Panc1 (cell line): Measurements from ENCODE around the gene NDEL1. TPM values are rescaled to one million over a fixed set of nuclear protein-coding genes. Genes with fewer than 3 reads are reported as not detected.

Experiments
- ATAC-seq: fragments of 200-7000 bp; cut with Tn5 transposase; 2 replicates; pipeline ENCODE4 v1.9.1; 2020; ENCODE audit warnings: mild to moderate bottlenecking, moderate library complexity
- BruUV-seq: library from RNA; stranded (reverse); fragments of 400-500 nt; replicated peaks from 2 replicates; lab custom pipeline; 2021; lab: Mats Ljungman, UMichigan
- CTCF ChIA-PET: fragments of 300-600 bp; sonication (Branson Sonifier 250); formaldehyde crosslinking; loops from one replicate; lab custom pipeline; 2022; ENCODE audit warnings: antibody characterized with exemption; lab: Charles Lee
- POLR2A ChIA-PET: fragments of 300-600 bp; sonication (Branson Sonifier 250); formaldehyde crosslinking; loops from one replicate; lab custom pipeline; 2022; ENCODE audit warnings: antibody characterized with exemption; lab: Charles Lee
- DNase-seq: peaks from one replicate; pipeline ENCODE4 v3.0.0-alpha.2; 2010; ENCODE audit warnings: low read depth, low spot score
- H3K27ac ChIP-seq: 2 replicates; pipeline ENCODE4 v1.5.1; 2011; ENCODE audit warnings: mild to moderate bottlenecking, low read length, inconsistent platforms
- H3K27me3 ChIP-seq: fragments of 200-500 bp; sonication (Bioruptor generic); 2 replicates; pipeline ENCODE4 v1.6.0; 2014; ENCODE audit warnings: low read length, inconsistent platforms; ENCODE audit not compliant: control insufficient read depth, insufficient read depth
- H3K36me3 ChIP-seq: fragments of 200-500 bp; sonication (Bioruptor generic); 2 replicates; pipeline ENCODE4 v1.5.1; 2014; ENCODE audit warnings: inconsistent platforms, mild to moderate bottlenecking, low read length, moderate library complexity; ENCODE audit not compliant: control insufficient read depth, insufficient read depth
- H3K4me1 ChIP-seq: 2 replicates; pipeline ENCODE4 v1.5.1; 2011; ENCODE audit warnings: inconsistent platforms, mild to moderate bottlenecking, low read length, moderate library complexity; ENCODE audit not compliant: control insufficient read depth, insufficient read depth
- H3K4me3 ChIP-seq, 2 experiments: 2 replicates each; pipeline ENCODE4 v1.5.1; 2011 to 2012; ENCODE audit warnings: low read depth in 2 of 2, low read length in 2 of 2, mild to moderate bottlenecking in 2 of 2, inconsistent platforms in 1 of 2, moderate library complexity in 1 of 2
- H3K9me3 ChIP-seq: fragments of 200-500 bp; sonication (Bioruptor generic); 2 replicates; pipeline ENCODE4 v1.5.1; 2014; ENCODE audit warnings: low read depth, mild to moderate bottlenecking, inconsistent platforms, low read length, moderate library complexity; ENCODE audit not compliant: control insufficient read depth, insufficient read depth
- POLR2AphosphoS5 ChIP-seq: IDR thresholded peaks from 2 replicates; pipeline ENCODE4 v1.6.1; 2012; ENCODE audit warnings: mild to moderate bottlenecking, low read depth, low read length, moderate library complexity
- REST ChIP-seq, 2 experiments: IDR thresholded peaks; 2 replicates each; pipeline ENCODE4 v1.6.1; 2011 to 2012; ENCODE audit warnings: low read depth in 2 of 2, control low read depth in 1 of 2, low read length in 1 of 2, mild to moderate bottlenecking in 1 of 2, moderate library complexity in 1 of 2; ENCODE audit not compliant: insufficient read depth in 1 of 2
- SIN3A ChIP-seq: IDR thresholded peaks from 2 replicates; pipeline ENCODE4 v1.6.1; 2012; ENCODE audit warnings: low read depth, mild to moderate bottlenecking, low read length, moderate library complexity, borderline replicate concordance; ENCODE audit not compliant: insufficient read depth
- TCF7L2 ChIP-seq: IDR thresholded peaks from 2 replicates; pipeline ENCODE4 v1.6.1; 2011; ENCODE audit warnings: mild to moderate bottlenecking, low read depth, low read length, inconsistent platforms
- in situ Hi-C: cut with HindIII; loops from 2 replicates; pipeline ENCODE4 v1.10.0; 2016; ENCODE audit warnings: low sequenced_read_pairs, low pct_unique_long_range_greater_than_20kb
- intact Hi-C: fragments of 100-400 bp; cut with micrococcal nuclease; formaldehyde crosslinking; loops from one replicate; pipeline ENCODE4 v1.10.0; 2022; ENCODE audit not compliant: unreplicated experiment
- total RNA-seq: library from RNA; stranded (reverse); gene quantifications from one replicate; pipeline ENCODE4 v1.2.1, GENCODE V29; 2021; ENCODE audit not compliant: unreplicated experiment
- TF ChIP-seq, protein P1 (sequence below): fragments of 450-650 bp; IDR thresholded peaks from 2 replicates; pipeline ENCODE4 v1.5.1; 2017; ENCODE audit warnings: mild to moderate bottlenecking

NDEL1 gene
- total RNA-seq, 1 experiment from 2014 or later = 44.8 TPM

DNA sequence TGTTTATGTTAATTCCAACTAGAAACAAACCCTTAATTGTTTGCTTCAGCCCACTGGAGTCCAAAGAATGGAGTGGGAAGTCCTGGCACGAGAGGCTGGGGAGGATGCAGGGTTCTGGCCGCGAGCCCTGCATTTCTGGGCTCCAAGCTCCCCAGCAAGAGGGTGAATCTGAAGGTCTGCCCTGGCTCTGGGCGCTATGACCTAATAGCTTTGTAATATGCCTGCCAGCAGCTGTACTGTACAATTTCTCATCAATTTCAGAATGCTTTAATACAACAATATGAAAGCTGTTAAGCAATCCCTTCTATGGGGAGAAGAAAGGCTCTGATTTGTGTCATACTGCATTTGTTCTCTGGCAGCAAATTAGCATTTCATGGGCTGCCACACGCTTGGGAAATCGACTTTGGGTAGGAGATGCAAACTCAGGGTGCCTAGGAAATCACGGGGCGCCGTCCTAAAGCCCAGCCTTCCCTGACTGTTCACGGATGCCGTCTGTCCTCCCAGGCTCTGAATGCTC lies 43.8 kb downstream of the NDEL1 start:
- H3K27me3 ChIP-seq = no peaks in the 10 kb centered on the region
- no peaks in the 10 kb centered on the region for H3K4me1 ChIP-seq
- no peak overlapping the region for H3K4me3 ChIP-seq
- ChIA-PET POLR2A (no interaction called here), CTCF (no interaction called here)
- ATAC-seq (no peak), DNase-seq (no peak)
- no peaks in the 10 kb centered on the region for H3K9me3 ChIP-seq
- no peak overlapping the region for H3K27ac ChIP-seq
- BruUV-seq = no TSS peak
- in situ Hi-C loops (no loop called here), intact Hi-C loops (no loop called here)
- H3K36me3 ChIP-seq = no peaks in the 10 kb centered on the region; the same call in none of the 2 replicates
- no peak for TF ChIP-seq REST (IDR thresholded peaks at IDR 0.05; ENCODE audit: insufficient read depth in 1 of 2, low read depth in 2 of 2, low read length in 1 of 2)
- TF ChIP-seq SIN3A = no peak
- no peak for TF ChIP-seq TCF7L2
- no peak for TF ChIP-seq POLR2AphosphoS5
- TF ChIP-seq, protein P1, sequence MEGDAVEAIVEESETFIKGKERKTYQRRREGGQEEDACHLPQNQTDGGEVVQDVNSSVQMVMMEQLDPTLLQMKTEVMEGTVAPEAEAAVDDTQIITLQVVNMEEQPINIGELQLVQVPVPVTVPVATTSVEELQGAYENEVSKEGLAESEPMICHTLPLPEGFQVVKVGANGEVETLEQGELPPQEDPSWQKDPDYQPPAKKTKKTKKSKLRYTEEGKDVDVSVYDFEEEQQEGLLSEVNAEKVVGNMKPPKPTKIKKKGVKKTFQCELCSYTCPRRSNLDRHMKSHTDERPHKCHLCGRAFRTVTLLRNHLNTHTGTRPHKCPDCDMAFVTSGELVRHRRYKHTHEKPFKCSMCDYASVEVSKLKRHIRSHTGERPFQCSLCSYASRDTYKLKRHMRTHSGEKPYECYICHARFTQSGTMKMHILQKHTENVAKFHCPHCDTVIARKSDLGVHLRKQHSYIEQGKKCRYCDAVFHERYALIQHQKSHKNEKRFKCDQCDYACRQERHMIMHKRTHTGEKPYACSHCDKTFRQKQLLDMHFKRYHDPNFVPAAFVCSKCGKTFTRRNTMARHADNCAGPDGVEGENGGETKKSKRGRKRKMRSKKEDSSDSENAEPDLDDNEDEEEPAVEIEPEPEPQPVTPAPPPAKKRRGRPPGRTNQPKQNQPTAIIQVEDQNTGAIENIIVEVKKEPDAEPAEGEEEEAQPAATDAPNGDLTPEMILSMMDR = no peak

DNA sequence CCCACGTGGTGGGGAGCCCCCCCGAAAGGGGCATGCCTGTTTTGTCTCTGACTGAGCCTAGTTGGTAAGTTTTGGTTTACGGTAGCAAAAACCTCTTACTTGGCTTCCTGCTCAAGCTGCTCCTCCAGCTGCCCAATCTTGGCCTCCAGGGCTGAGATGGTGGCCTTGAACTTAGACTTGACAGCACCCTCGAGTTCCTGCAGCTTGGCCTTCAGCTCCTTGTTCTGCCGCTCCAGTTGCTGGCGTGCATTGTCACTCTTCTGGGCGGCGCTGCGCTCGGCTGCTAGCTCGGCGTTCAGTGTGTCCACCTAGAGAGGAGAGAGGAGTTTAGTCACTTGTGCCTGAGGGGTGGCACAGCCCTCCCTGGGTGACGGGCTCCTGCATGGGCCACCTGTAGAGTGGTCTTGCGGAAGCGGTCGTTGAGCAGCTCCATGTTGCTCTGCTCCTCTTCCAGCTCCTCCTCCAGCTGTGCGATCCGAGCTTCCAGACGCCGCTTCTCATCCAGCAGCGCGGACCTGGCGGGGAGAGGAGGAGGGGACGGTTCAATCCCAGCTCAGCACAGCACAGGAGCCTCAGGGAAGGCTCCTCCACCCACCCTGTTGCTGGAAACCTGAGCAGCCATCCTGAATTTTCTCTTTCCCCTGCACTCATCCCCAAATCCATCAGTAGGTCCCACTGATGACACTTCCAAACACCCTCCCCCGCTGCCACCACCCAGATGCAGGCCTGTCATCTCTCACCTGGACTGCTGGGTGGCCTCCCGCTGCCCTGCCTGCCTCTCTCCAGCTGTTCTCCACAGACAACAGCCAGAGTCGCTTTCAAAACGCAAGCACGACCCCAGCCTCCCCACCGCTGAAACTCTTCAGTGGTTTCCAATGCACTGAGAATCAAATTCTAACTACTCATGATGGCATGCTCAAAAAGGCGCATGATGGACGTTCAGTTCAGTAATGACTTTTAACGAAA lies 44.6 kb downstream of the NDEL1 start:
- no peaks in the 10 kb centered on the region for H3K27me3 ChIP-seq
- no peaks in the 10 kb centered on the region for H3K9me3 ChIP-seq
- BruUV-seq = no TSS peak
- ATAC-seq = no peak
- no peak for DNase-seq
- H3K4me1 ChIP-seq = no peaks in the 10 kb centered on the region
- intact Hi-C loops = no loop called here
- ChIA-PET CTCF (no interaction called here), POLR2A (no interaction called here)
- no peak overlapping the region for H3K27ac ChIP-seq
- in situ Hi-C loops = no loop called here
- TF ChIP-seq POLR2AphosphoS5 (no peak), TCF7L2 (no peak), REST (IDR thresholded peaks at IDR 0.05; ENCODE audit: insufficient read depth in 1 of 2, low read depth in 2 of 2, low read length in 1 of 2) (no peak), SIN3A (no peak)
- TF ChIP-seq, protein P1 = no peak
- H3K4me3 ChIP-seq = no peak overlapping the region
- H3K36me3 ChIP-seq = no peaks in the 10 kb centered on the region; the same call in 1 of the 2 replicates
